GM19372 (cell line): ENCODE measurements around the gene TRAM2.

Experiments
- ATAC-seq: cut with Tn5 transposase; IDR thresholded peaks from one replicate; pipeline ENCODE4 v1.9.1; 2021; ENCODE audit warnings: mild to moderate bottlenecking, low read depth, moderate library complexity; ENCODE audit not compliant: unreplicated experiment

TRAM2 gene

GRCh38 chr6:52513464-52513863, 63.4 kb downstream of the TRAM2 start:
- ATAC-seq = no peak

- no peak for ATAC-seq
Observed at GRCh38 chr6:52512199-52512598, 64.7 kb downstream of the TRAM2 start.

- ATAC-seq = no peak
Observed at GRCh38 chr6:52511572-52512151, 65.2 kb downstream of the TRAM2 start.

GRCh38 chr6:52511163-52511562, 65.7 kb downstream of the TRAM2 start:
- no peak for ATAC-seq

GRCh38 chr6:52510213-52510562, 66.7 kb downstream of the TRAM2 start:
- ATAC-seq = no peak

- no peak for ATAC-seq
Observed at GRCh38 chr6:52509281-52510212, 67.3 kb downstream of the TRAM2 start.

GRCh38 chr6:52508261-52508739, 68.6 kb downstream of the TRAM2 start:
- no peak for ATAC-seq

GRCh38 chr6:52507557-52508260, 69.2 kb downstream of the TRAM2 start:
- ATAC-seq = no peak

GRCh38 chr6:52506476-52506875, 70.4 kb downstream of the TRAM2 start:
- ATAC-seq = no peak

- ATAC-seq = no peak
Observed at GRCh38 chr6:52505726-52506409, 71.0 kb downstream of the TRAM2 start.

GRCh38 chr6:52504782-52505136, 72.1 kb downstream of the TRAM2 start:
- ATAC-seq = no peak

GRCh38 chr6:52503851-52504781, 72.7 kb downstream of the TRAM2 start:
- ATAC-seq = no peak

- no peak for ATAC-seq
Observed at GRCh38 chr6:52503323-52503747, 73.5 kb downstream of the TRAM2 start.

- ATAC-seq = no peak
Observed at GRCh38 chr6:52502306-52503029, 74.4 kb downstream of the TRAM2 start.

- no peak for ATAC-seq
Observed at GRCh38 chr6:52500238-52501129, 76.4 kb downstream of the TRAM2 start.

GRCh38 chr6:52499681-52500236, 77.1 kb downstream of the TRAM2 start:
- no peak for ATAC-seq

- no peak for ATAC-seq
Observed at GRCh38 chr6:52499026-52499425, 77.8 kb downstream of the TRAM2 start.

GRCh38 chr6:52498538-52499017, 78.3 kb downstream of the TRAM2 start:
- peak; percentile 38 for ATAC-seq
